OCI-M1 (cell line): Measurements from ENCODE around the gene RDH16.

Experiments
- DNase-seq: peaks from one replicate; lab custom pipeline; 2025; lab: John Stamatoyannopoulos, UW

RDH16 gene, protein sequence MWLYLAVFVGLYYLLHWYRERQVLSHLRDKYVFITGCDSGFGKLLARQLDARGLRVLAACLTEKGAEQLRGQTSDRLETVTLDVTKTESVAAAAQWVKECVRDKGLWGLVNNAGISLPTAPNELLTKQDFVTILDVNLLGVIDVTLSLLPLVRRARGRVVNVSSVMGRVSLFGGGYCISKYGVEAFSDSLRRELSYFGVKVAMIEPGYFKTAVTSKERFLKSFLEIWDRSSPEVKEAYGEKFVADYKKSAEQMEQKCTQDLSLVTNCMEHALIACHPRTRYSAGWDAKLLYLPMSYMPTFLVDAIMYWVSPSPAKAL

GRCh38 chr12:56957229-56958052, at the start of gene RDH16:
TSS of gene RDH16 (minus strand) at chr12:56957608. CDS start at chr12:56957462, 146 bp downstream.
- no peak for DNase-seq

DNA sequence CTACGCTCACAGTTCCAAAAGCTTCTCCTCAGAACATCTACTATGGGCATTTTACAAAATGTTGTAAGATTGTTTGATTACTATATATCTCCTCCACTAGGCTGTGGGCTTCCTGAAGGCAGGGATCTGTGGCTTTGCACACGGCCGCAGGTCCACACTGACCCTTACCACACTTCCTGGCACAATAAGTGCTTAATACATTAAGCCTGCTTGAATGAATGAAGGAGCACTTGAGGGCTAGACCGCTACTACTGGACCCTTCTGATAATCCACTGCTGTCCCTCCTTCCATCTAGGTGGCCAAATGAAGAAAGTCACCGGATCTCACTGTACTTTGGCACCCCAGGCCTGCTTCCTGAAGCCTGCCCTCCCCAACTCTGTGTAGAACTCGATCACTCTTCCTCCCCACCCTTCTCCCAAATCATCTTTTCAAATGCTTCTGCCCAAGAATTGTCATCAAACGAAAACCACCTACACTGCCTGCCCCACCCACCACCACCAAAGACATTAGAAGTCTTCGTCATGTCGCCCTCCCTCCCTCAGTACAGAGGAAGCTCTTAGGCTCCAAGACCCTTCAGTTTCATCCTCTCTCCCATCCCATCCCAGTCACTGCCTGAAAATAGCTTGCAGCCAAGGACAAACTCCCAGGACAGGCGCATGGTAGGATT, 49.5 kb upstream of the RDH16 start:
- DNase-seq = no peak

DNA sequence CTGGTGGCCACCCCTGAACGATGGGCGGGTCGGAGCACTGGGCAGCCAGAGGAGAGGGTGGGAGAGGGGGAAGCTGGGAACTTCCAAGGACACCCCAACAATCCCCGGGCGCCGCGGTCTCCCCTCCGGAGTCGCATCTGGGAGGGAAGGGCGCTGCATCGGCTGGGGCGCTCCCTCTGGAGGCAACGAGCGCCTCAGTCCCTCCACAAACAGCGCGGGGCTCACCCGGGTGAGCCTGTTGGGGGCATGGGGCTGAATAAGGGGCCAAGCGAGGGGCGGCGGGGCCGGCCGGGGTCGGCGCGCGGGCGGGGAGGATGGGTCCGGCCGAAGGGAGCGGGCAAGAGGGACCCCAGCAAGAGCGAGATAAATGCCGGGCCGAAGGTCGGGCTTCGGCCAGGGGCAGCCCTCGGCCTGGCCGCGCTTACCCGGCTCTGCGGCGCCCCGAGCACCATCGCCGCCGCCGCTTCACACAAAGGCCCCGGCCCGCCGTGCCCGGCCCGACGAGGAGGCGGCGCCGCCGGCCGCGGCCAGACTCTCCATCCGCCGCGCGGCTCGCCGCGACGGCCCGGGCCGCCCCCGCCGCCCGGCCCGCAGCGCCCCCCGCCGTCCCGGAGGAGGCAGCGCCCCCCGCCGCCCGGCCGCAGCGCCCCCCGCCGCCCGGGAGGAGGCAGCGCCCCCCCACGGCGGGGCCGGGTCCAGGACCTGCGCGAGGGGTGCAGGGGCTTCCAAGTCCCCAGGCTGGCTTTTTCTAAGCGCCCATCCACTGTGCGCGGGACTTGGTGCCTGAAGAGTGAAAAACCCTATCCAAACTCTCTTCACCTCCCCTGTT, 48.8 kb upstream of the RDH16 start, which contains the start of gene ZBTB39:
Gene ZBTB39 (minus strand): TSS at position 567 of the 829 bp plus-strand sequence. CDS start 1,629 bp downstream, outside the sequence.
- peak; percentile 72 for DNase-seq

DNA sequence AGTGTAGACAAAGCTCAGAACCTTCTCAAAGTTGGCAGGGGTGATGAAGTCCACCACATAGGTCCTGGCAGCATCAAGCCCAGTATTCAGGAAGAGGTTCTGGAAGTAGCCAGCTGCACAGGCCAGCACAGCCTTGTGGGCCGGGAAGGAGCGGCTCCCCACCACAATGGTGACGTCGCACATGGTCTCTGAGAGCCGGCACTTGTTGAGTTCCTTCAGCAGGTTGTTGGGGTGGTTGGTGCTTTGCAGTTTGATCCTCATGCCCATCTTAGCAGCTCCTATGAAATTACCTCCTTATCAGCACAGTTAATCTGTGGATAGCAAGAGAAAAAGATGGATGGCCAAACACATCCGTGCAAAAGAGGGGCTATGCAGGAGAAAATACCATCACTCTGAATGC, 47.2 kb upstream of the RDH16 start:
- no peak for DNase-seq

DNA sequence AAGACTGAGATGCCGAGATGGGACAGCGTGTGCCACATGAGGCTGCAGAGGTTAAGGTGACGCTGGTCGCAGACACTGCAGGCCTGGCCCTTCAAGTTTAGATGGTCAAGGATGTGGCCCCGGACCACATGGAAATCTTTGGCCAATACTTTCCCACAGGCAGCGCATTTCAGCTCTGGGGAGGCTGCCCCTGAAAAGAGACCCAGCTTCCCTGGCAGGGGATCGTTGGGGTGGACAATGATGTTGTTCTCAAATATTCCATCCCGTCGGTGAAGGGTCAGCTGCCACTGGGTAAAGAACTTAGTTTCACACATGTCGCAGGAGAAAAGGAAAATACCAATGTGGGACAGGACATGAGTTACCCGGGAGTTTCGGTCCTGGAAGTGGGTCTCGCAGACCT, 46.0 kb upstream of the RDH16 start:
- DNase-seq = no peak

- DNase-seq = peak; percentile 82
Observed at GRCh38 chr12:57001448-57001906, 44.1 kb upstream of the RDH16 start.

DNA sequence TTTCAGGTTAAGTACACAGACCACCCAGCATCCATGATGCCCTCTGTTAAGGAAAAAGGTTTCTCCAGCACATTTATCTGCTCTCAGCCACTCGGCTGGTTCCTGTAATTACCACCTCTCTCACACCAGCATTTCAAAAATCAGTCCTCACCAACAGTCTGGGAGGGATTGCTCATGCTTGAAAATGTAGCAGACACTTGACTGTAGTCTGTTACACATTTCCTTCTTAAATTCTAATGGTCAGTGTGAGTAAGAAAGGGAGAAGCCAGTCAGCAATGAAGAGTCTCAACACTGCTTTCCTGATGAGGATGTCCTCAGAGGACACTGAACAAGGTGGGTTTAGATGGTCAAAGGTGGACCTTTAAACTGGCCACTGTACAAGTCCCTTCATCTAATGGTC, 43.0 kb upstream of the RDH16 start:
- no peak for DNase-seq

- DNase-seq = no peak
Observed at GRCh38 chr12:56999456-56999855, 42.0 kb upstream of the RDH16 start.

DNA sequence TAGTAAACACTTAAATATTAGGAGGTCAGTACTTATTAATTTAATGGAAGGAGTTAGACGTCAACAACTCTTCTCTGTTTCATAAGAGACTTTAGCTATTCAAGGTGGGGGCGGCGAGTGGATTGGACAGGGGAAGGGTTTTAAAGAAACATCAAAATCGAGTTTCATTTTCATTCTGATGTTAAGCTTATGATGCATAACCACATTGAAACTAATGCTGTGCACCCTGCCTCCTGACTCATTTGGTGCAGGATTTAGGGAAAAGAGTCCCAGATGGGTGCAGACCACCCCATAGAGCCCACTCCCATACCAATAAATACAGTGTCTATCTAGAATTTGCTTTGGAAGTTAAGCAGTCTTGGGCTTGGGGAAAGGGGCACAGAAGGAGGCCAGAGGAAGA, 41.6 kb upstream of the RDH16 start:
- no peak for DNase-seq

- DNase-seq = no peak
Observed at GRCh38 chr12:56998316-56998715, 40.9 kb upstream of the RDH16 start.

DNA sequence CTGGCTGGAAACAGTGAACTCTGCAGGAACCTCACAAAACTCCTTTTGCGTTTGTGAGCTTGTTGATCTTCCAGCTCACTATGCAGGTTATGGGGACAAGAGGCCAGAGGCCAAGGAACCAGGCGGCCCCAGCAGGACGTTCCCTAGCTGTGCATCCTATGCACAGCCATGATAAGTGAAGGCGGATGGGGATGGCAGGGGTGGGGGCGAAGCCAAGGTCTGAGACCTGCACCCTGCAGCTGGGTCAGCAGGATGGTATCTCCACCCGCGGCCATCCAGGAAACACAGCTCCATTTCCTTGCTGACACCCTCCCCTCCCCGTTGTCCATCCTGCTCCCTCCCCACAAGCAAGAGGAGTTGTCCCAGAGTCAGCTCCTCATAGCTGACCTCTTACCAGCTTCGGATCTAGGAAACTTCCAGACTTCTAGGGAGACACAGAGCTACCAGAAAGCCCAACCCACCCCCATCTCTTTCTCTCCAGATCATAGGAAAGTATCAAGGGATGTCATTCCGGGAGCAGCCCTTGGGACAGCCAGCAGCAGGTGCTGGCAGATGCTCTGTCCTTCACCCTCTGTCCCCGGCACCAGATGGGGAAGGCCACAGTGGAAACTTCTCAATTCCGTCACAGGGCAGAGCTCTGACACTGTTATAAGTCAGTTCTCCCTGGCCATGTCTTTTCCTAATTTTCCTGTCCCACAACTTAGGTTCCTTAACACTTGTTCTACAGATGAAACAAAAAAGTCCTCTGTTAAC, 39.6 kb upstream of the RDH16 start:
- DNase-seq = no peak

DNA sequence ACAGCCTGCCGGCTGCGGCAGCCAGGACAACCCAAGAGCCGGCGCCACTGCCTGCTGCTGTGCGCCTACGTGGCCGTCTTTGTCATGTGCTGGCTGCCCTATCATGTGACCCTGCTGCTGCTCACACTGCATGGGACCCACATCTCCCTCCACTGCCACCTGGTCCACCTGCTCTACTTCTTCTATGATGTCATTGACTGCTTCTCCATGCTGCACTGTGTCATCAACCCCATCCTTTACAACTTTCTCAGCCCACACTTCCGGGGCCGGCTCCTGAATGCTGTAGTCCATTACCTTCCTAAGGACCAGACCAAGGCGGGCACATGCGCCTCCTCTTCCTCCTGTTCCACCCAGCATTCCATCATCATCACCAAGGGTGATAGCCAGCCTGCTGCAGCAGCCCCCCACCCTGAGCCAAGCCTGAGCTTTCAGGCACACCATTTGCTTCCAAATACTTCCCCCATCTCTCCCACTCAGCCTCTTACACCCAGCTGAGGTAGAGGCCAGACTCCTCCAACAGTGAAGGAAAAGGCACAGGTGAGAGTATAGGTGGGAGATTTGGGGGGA, 38.6 kb upstream of the RDH16 start:
- no peak for DNase-seq

- no peak for DNase-seq
Observed at GRCh38 chr12:56995201-56995929, 38.0 kb upstream of the RDH16 start.

- DNase-seq = no peak
Observed at GRCh38 chr12:56994231-56994746, 36.9 kb upstream of the RDH16 start.

- no peak for DNase-seq
Observed at GRCh38 chr12:56993346-56993745, 35.9 kb upstream of the RDH16 start.

DNA sequence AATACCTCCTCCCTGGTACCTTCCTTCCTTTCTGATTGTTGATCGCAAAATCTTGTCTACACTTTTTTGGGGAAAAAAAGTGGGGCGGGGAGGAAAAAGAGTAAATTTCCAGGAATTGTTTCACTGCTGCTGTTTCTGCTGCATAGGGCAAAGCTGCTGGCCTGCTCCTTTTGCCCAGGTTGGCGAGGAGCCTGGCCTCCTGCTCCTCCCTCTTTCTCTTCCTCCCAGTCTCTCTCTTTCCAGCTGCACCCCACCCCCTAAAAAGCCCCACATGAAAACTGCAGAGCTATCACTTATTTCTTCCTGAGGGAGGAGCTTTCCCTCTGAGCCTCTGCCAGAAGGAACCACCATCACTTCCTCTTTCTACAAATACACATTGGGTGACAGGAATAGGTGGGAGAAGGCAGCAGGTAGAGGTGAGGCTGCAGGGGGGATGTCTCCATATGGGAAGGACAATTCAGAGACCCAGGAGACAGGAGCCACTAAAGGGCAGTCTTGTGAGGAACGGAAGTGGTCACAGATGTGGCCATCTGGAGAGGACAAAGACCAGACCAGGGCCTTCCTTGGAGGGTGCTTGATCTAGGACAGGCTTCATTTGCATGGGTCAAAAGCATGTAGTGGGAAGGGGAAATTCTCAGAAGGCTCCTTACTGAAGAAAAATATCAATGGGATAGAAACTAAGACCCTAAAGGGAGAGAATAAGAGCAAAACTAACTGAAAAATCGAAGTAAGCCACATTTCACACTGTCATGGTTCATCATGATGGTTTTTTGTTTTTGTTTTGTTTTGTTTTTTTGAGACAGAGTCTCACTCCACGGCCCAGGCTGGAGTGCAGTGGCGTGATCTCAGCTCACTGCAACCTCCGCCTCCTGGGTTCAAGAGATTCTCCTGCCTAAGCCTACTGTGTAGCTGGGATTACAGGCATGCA, 34.2 kb upstream of the RDH16 start:
- DNase-seq = peak; percentile 81

DNA sequence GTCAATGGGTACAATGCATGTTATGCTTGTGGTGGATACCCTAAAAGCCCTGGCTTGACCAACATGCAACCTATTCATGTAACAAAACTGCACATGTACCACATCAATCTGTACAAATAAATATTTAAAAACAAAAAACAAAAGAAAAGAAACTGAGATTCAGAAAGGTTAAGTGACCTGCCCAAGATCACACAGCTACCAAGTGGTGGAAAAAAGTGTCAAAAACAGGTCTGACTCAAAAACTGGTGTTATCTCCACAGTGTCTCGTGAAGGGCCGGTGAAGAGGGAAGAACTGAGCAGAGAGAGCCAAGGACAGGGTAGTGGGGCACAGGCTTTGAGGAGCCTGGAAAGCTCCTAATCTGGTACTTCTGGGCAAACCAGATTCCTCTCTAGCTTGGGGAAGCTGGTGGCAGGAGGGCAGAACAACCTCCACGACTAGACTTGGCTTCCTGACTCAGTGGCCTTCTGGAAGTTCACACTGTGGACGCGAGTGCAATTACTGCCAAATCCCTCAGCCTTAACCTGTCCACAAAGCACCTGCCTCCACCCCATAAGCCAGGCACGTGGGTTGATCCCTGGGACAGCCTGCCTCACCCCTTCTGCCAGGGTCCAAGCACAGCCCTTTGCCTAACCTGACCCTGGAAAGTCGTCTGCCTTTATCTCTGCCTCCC, 33.4 kb upstream of the RDH16 start:
- DNase-seq = peak; percentile 53
